Body of pancreas (tissue), 4 donors: ENCODE data around the gene THSD7A.

Experiments used
- CTCF ChIP-seq, 7 experiments: fragments of 450-650 bp in 4 of 7; fragments of 200-600 bp in 3 of 7; sonication (generic) in 3 of 7; IDR thresholded peaks; one replicate each; pipeline ENCODE4 v1.5.1; 2016 to 2019; ENCODE audit warnings: antibody characterized with exemption in 7 of 7
- POLR2A ChIP-seq, 3 donors: fragments of 450-650 bp; IDR thresholded peaks; one replicate each; pipeline ENCODE4 v1.6.1; 2016; ENCODE audit warnings: antibody characterized with exemption in 3 of 3, mild to moderate bottlenecking in 2 of 3

- TF ChIP-seq POLR2A (IDR thresholded peaks at IDR 0.05) (no peak), CTCF (IDR thresholded peaks at IDR 0.05) (no peak)
Observed at GRCh38 chr7:11457419-11457818, 374.6 kb downstream of the THSD7A start.
